ENCODE measurements around the gene GNG14. TPM values are rescaled to one million over a fixed set of nuclear protein-coding genes. Genes with fewer than 3 reads are reported as not detected.

Gene GNG14
- total and polyA plus RNA-seq, 2 of the 4 experiments (the other 2 are of a cell fraction) = not detected

DNA sequence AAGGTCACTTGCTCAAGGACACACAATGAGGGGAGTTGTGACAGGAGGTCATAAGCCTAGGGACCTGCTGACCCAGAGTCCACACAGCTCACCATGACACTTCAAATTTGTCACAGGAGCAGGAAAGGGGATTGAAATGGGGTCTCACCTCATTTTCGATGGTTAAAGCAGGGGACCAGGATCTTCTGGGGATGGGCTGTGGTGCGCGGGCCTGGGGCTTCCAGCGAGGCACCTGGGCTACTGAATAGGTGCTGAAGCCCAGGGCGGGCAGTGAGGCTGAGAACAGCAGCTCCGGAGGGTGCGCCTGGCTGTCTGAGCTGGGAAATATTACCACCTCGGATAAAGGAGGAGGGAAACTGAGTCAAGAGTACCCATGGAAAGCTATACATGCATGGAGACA, 32.3 kb upstream of the GNG14 start:
- Histone ChIP-seq H2BK120ac (ENCODE audit: low read depth, low read length) (no peak overlapping the region), H3K23ac (ENCODE audit: low read depth, low read length) (no peak overlapping the region), H4K5ac (ENCODE audit: low read depth, low read length) (no peak overlapping the region), H4K8ac (ENCODE audit: low read depth in 2 of 2, low read length in 2 of 2) (no peak overlapping the region), H2BK15ac (ENCODE audit: low read depth, low read length) (no peak overlapping the region), H3K14ac (replicated peaks; ENCODE audit: low read depth, low read length) (no peak overlapping the region), H2BK20ac (ENCODE audit: low read depth, low read length) (no peak overlapping the region), H3K4me3 (ENCODE audit: insufficient read depth, low read depth, low read length) (no peak overlapping the region), H3K4ac (ENCODE audit: low read depth, low read length) (no peak overlapping the region), H3K9me3 (ENCODE audit: control insufficient read depth, insufficient read depth, low read length) (no peaks in the 10 kb centered on the region), H3K9ac (ENCODE audit: low read depth, low read length) (no peak overlapping the region), H3K27ac (ENCODE audit: insufficient read depth, low read length) (no peak overlapping the region), H2AK5ac (ENCODE audit: low read depth, low read length) (no peak overlapping the region), H2AK9ac (replicated peaks; ENCODE audit: low read depth, low read length, poor library complexity) (no peak overlapping the region), H3K27me3 (ENCODE audit: control insufficient read depth, insufficient read depth, low read length) (no peaks in the 10 kb centered on the region), H3K18ac (ENCODE audit: low read depth, low read length) (no peak overlapping the region), H3K36me3 (ENCODE audit: control insufficient read depth, insufficient read depth, low read length) (peaks cover 35% of the 10 kb centered on the region), H3K56ac (ENCODE audit: extremely low read depth, insufficient read depth, low read length) (no peak overlapping the region), H3K4me1 (ENCODE audit: control insufficient read depth, insufficient read depth, low read length) (no peaks in the 10 kb centered on the region), H2AFZ (replicated peaks; ENCODE audit: low read length, poor library complexity) (no peak overlapping the region), H3K9me1 (ENCODE audit: insufficient read depth, low read length) (no peaks in the 10 kb centered on the region), H3K79me1 (ENCODE audit: low read depth in 1 of 2, low read length in 2 of 2) (no peaks in the 10 kb centered on the region), H3K4me2 (ENCODE audit: low read depth, low read length) (no peak overlapping the region), H4K91ac (ENCODE audit: insufficient read depth, low read depth, low read length) (no peak overlapping the region), H4K20me1 (ENCODE audit: insufficient read depth, low read length) (no peaks in the 10 kb centered on the region), H2BK5ac (ENCODE audit: low read depth, low read length, poor library complexity, severe bottlenecking) (no peak overlapping the region)
- DNase-seq (no peak), ATAC-seq (ENCODE audit: low read depth) (no peak)
- ChIA-PET POLR2A (ENCODE audit: unreplicated experiment) (no interaction called here), CTCF (no interaction called here)
- WGBS, 2 experiments (ENCODE audit: extremely low coverage in 2 of 2, insufficient read length in 1 of 2) = 100% methylated on average over 2 of the region's 8 CpGs; no CpG with 5 or more reads in 1 of the 2 experiments
- in situ Hi-C loops (cut with MboI; ENCODE audit: low sequenced_read_pairs) (no loop called here), intact Hi-C loops (cut with micrococcal nuclease) (no loop called here), dilution Hi-C loops (cut with HindIII; ENCODE audit: low sequenced_read_pairs, unreplicated experiment) (no loop called here)
- TF ChIP-seq RFX5 (IDR thresholded peaks at IDR 0.05; ENCODE audit: low read depth, low read length) (no peak), NFE2L2 (IDR thresholded peaks at IDR 0.05; ENCODE audit: low read depth, low read length) (no peak), CHD1 (IDR thresholded peaks at IDR 0.05; ENCODE audit: low read depth, low read length) (no peak), CTCF (conservative IDR thresholded peaks at IDR 0.05; ENCODE audit: low read depth, low read length) (no peak), CEBPB (IDR thresholded peaks at IDR 0.05; ENCODE audit: low read depth, low read length) (no peak), SMC3 (IDR thresholded peaks at IDR 0.05; ENCODE audit: low read depth, low read length) (no peak), USF2 (IDR thresholded peaks at IDR 0.05; ENCODE audit: low read depth, low read length) (no peak), BHLHE40 (IDR thresholded peaks at IDR 0.05; ENCODE audit: low read depth, low read length) (no peak), MAZ (IDR thresholded peaks at IDR 0.05; ENCODE audit: borderline replicate concordance, low read depth, low read length) (no peak), FOS (IDR thresholded peaks at IDR 0.05; ENCODE audit: low read depth, low read length) (no peak), MXI1 (IDR thresholded peaks at IDR 0.05; ENCODE audit: borderline replicate concordance, low read depth, low read length) (no peak)
- BruUV-seq (replicated peaks) = no TSS peak

Data from IMR-90 (cell line).